Neural crest cell (in vitro differentiated cells): ENCODE measurements around the gene BCKDHB. TPM values are rescaled to one million over a fixed set of nuclear protein-coding genes. Genes with fewer than 3 reads are reported as not detected.

Experiments used
- DNase-seq: peaks from one replicate; pipeline ENCODE4 v3.0.0; 2021; ENCODE audit warnings: low read depth, mixed read lengths, low spot score
- H3K27ac Mint-ChIP-seq: one replicate; pipeline ENCODE4 v1.8.0; 2021; ENCODE audit warnings: mild to moderate bottlenecking, mixed read lengths; ENCODE audit not compliant: unreplicated experiment
- H3K27me3 Mint-ChIP-seq: 2 replicates; pipeline ENCODE4 v1.8.0; 2021; ENCODE audit warnings: low read depth, mild to moderate bottlenecking, mixed read lengths
- H3K36me3 Mint-ChIP-seq: 2 replicates; pipeline ENCODE4 v1.8.0; 2021; ENCODE audit warnings: low read depth, mild to moderate bottlenecking, mixed read lengths
- H3K4me1 Mint-ChIP-seq: 2 replicates; pipeline ENCODE4 v1.8.0; 2021; ENCODE audit warnings: mixed read lengths
- H3K4me3 Mint-ChIP-seq: one replicate; pipeline ENCODE4 v1.8.0; 2021; ENCODE audit warnings: mild to moderate bottlenecking, mixed read lengths
- H3K9me3 Mint-ChIP-seq: 2 replicates; pipeline ENCODE4 v1.8.0; 2021; ENCODE audit warnings: mixed read lengths
- CTCF ChIP-seq: fragments of 200-600 bp; sonication (generic); conservative IDR thresholded peaks from 2 replicates; pipeline ENCODE4 v1.5.0; 2021; ENCODE audit warnings: antibody characterized with exemption, mild to moderate bottlenecking
- total RNA-seq: library from RNA; stranded (reverse); gene quantifications from 2 replicates; pipeline ENCODE4 v1.2.1, GENCODE V29; 2021

Gene BCKDHB
- total RNA-seq, 1 donor from 2014 or later: 27.0 TPM

GRCh38 chr6:80174900-80175572 is 68.6 kb downstream of the BCKDHB start:
- H3K4me3 Mint-ChIP-seq: no peak overlapping the region

DNA sequence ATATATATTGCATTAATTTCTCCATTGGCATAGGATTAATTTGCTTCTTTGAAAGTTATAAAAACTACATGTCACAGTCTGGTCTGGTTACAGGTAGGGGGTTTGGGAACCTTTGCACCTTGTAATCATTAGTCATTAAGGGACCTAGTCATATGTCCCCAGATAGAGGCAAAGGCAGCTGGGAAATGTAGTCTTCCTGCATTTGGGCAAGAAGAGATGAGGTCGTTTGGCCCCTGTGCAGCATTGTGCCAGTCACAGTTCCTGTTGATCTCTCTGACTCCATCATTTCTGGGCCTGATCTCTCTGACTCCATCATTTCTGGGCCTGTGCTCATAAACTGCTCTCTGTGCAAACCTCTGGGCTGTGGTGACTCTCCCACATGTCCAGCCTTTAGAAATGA is 73.2 kb downstream of the BCKDHB start:
- DNase-seq: no peak
- H3K4me1 Mint-ChIP-seq: no peaks in the 10 kb centered on the region

More at GRCh38 chr6:80174900-80175572, 68.6 kb downstream of the BCKDHB start:
- Mint-ChIP-seq H3K36me3 (peaks cover 3% of the 10 kb centered on the region), H3K4me1 (peaks cover 5% of the 10 kb centered on the region), H3K27me3 (no peaks in the 10 kb centered on the region), H3K9me3 (no peaks in the 10 kb centered on the region), H3K27ac (no peak overlapping the region)
- DNase-seq: no peak
- no peak for TF ChIP-seq CTCF

DNA sequence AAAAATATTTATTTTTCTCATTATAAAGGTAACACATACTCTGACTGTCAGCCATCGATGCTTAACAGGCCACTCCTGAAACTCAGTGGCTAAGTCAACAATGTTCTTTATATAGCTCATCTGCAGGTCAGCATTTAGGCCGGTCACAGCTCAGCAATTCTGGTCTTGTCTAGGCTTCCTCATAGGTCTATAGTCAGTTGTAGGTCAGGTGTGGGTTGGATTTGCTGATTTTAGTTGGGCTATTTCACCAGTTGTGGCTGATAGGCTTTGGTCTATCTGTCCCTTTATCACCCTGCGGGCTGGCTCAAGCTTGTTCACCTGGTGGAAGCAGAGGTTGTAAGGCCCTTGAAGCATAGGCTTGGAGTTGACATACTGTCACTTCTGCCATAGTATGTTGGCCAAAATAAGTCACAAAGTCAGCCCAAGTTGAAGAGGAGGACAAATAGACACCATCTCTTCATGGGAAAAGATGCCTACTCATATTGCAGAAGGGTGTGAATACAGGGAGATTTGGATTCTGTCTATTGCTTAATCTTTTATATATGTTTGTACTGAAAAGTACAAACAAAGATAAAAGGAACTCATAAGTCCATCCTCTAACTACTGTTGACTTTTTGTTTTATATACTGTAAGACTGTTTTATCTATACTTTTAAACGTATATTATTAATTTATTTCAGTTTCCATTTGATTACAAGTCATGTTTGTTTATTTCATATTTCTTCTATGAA is 75.0 kb downstream of the BCKDHB start:
- Mint-ChIP-seq H3K27ac (no peak overlapping the region), H3K27me3 (no peaks in the 10 kb centered on the region), H3K4me3 (no peak overlapping the region), H3K9me3 (peaks cover 3% of the 10 kb centered on the region), H3K4me1 (no peaks in the 10 kb centered on the region), H3K36me3 (peaks cover 6% of the 10 kb centered on the region)
- DNase-seq: no peak
- no peak for TF ChIP-seq CTCF

More for the DNA sequence above, 73.2 kb downstream of the BCKDHB start:
- no peaks in the 10 kb centered on the region for H3K36me3 Mint-ChIP-seq
- no peak for TF ChIP-seq CTCF
- no peaks in the 10 kb centered on the region for H3K27me3 Mint-ChIP-seq
- H3K4me3 Mint-ChIP-seq: no peak overlapping the region
- no peak overlapping the region for H3K27ac Mint-ChIP-seq
- no peaks in the 10 kb centered on the region for H3K9me3 Mint-ChIP-seq

- Mint-ChIP-seq H3K36me3 (peaks cover 7% of the 10 kb centered on the region), H3K27ac (no peak overlapping the region)
Observed at GRCh38 chr6:80182308-80182707, 75.8 kb downstream of the BCKDHB start.

More at GRCh38 chr6:80182308-80182707, 75.8 kb downstream of the BCKDHB start:
- no peak for DNase-seq
- H3K9me3 Mint-ChIP-seq: peaks cover 4% of the 10 kb centered on the region
- H3K27me3 Mint-ChIP-seq: no peaks in the 10 kb centered on the region
- no peak overlapping the region for H3K4me3 Mint-ChIP-seq
- H3K4me1 Mint-ChIP-seq: no peaks in the 10 kb centered on the region
- no peak for TF ChIP-seq CTCF
